Measurements from ENCODE around the gene PUSL1.
"Not testable (repeated sequence)": the region's sequence is repeated elsewhere in the genome, so short reads cannot be mapped to it uniquely, and the experiment has no call there.

Gene PUSL1

DNA sequence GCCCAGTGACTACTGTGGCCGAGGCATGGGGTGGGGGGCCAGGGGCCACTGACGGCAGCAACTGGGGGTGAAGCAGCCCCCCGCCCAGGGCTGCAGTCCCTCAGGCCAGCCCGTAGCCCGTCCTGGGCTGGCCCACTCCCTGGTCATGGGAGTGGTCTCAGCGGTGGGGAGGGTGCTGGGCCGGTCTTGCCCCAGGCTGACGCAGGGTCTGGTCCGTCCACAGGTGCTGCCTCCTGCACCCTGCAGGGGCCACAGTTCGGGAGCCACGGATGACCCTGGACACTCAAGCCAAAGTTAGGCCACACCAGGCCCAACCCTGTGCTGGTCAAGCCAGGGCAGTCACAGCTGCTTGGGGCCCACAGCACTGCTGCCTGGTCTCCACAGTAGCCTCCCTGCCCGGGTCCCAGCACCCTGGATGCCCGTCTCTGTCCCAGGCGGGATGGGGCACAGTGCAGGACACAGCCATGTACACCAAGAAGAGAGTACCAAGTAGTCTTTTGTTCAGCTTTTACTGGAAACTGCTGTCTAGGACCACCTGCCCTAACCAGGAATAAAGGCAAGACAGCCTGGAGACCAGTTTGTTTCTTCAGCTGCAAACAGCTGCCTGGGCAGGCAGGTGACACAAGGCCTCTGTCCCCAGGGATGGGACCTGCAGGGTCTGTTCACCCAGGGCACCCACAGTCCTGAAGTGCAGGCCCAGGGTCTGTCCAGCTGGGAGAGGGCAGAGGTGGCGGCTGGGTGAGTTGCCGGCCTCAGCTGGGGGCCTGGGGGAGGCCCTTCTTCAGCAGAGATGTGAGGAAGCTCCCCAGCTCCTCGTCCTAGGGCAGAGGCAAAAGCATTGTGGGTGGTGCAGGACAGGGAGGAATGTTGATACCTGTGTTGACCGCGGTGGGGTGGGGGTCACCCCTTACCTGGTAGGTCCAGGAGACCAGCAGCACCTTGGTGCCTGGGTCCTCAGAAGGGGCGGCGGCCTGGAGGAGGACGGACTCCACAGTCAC lies 3.0 kb downstream of the PUSL1 start:
- DNase-seq = no peak

DNA sequence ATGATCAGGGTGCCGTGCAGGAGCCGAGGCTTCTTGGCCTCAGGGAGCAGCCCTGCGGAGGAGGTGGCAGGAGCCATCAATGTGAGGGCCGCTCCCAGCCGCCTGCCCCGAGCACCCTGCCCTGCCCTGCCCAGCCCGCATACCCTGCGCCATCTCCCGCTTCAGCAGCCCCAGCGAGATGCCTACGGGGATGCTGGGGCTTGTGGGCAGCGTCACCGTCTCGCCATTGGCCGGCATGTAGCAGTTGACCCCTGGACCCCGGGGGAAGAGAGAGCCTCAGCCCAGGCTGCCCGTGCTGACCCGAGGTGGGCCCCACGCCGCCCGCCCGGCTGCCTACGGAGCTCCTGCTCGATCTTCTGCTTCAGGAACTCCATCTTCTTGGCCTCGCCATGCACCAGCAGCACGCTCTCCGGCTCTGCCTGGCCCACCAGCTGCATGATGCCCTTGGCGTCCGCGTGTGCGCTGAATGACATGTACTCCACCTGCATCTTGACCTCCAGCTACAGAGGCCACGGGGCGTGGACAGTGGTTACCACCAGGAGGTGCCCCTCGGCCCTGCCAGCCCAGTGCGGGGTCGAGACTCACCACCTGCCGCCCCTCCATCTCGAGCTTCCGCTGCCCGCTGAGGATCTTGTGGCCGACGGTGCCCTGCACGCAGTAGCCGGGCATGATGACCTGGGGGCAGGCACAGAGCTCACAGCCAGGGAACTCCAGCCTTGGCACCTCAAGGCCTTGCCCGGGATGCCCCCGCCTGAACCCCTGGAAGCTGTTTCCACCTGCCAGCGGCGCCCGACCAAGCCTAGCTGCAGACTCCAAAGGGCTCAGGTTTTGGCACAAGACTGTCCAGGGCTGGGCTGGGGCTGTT lies 4.3 kb downstream of the PUSL1 start:
- DNase-seq = no peak

DNA sequence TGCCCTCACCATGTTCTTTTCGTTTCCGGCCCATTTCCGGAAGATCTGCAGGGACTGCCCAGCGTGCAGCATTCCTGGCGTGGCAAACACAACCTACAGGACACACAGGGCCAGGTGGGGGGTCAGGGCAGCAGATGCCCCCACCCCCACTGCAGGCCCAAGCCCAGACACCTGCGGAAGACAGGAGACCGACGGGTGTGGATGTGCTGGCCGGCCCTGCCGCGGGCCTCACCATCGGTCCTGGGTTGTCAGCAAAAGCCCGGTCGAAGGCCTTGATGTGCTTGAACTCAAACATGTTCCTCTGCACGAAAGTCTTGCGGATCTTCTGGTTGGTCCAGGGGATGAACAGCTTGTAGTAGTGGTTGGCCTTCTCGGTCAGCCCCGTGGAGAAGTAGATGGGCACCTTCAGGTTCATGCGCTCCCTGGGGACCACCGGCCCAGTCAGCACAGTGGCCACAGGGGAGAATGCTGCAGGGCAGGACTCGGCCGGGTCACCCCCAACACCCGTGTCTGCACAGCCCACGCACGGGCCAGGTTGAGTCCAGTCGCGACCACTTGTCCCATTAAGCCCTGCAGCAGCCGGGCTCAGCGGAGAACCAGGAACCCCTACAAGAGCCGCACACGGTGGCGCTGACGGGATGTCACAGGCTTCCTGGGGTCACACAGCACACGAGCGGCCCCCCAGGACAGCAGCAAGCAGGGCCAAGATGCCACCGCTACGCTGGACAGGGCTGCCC lies 5.3 kb downstream of the PUSL1 start:
- DNase-seq = no peak

DNA sequence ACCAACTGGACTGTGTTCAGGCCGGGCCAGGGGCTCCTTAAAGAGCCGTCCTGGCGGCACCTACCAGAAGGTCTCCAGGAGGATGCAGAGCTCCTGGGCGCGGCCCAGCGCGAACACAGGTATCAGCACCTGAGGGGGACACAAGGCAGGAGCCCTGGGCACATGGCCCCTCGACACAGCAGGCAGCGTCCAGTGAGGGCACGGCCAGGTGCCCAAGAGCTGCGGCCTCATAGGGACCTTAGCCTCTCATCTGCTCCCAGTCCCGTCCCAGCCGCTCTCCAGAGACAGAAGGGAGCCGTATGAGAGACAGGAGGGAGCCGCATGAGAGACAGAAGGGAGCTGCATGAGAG lies 5.8 kb downstream of the PUSL1 start:
- no peak for DNase-seq

DNA sequence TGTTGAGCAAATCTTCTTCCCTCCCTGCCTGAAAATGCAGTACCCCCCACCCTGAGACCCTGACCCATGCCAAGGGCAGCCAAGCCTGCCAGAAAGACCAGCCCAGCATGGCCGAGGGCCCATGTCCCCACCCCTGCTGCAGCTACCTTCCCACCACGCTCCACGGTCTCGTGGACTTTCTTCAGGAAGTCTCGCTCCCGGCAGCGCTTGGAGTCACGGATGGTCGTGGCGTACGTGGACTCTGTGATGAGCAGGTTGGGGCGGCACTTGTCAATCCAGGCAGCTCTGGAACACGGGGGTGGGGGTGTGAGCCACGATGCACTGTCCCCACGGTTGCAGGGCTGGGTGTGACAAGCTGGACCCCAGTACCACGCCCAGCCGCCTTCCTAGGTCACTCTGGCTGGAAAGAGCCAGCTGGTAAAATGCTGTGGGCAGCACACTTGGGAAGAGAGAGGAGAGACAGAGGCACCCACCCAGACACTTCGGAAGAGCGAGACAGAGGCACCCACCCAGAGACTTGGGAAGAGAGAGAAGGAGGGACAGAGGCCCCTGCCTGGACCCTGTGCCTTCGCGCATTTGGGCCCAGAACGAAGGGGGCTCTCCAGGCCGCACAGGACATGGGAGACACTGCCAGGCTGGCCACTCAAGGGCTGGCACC lies 6.4 kb downstream of the PUSL1 start:
- DNase-seq = no peak

DNA sequence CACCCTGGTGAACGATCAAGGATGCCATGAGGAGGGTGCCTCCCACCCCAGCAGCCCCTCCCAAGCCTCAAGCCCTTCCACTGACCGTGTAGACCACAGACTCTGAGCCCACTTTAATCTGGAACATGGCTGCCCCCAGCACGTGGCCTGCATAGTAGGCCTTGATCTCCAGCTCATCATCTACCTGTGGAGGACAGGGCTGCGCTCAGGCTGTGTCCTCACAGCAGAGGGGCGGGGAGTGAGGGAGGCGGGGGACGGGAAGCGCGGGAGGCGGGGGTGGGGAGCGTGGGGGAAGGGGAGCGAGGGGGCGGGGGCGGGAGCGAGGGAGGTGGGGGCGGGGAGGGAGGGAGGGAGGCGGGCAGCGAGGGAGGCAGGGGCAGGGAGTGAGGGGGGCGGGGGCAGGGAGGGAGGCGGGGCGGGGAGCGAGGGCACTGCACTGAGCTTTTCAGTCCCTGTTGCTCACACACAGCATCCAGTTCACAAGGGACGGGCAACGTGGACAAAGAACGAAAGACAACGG lies 7.1 kb downstream of the PUSL1 start:
- DNase-seq = no peak

DNA sequence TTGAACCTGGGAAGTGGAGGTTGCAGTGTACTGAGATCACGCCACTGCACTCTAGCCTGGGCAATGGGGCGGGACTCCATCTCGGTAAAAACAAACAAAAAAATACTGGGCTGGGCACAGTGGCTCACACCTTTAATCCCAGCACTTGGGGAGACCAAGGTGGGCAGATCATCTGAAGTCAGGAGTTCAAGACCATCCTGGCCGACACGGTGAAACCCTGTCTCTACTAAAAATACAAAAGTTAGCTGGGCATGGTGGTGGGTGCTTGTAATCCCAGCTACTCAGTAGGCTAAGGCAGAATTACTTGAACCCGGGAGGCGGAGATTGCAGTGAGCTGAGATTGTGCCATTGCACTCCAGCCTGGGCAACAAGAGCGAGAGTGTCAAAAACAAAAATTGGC lies 7.8 kb downstream of the PUSL1 start:
- DNase-seq = not testable (repeated sequence)

DNA sequence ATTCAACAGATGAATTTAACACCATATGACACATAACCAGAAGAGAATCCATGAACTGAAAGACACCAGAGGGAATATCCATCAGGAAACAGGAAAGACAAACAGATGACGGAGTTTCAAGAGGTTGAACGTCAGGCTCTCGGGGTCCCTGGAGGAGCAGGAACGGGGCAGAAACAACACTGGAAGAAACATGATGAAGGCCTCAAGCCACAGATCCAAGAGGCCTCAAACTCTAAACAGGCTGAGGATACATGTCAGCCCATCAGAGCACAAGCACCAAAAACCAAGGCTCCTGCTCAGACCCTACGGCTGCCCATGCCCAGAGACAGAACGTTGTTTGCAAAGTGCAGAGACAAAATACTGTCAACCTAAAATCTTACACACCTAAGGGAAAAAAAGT lies 9.0 kb downstream of the PUSL1 start:
- DNase-seq = no peak

DNA sequence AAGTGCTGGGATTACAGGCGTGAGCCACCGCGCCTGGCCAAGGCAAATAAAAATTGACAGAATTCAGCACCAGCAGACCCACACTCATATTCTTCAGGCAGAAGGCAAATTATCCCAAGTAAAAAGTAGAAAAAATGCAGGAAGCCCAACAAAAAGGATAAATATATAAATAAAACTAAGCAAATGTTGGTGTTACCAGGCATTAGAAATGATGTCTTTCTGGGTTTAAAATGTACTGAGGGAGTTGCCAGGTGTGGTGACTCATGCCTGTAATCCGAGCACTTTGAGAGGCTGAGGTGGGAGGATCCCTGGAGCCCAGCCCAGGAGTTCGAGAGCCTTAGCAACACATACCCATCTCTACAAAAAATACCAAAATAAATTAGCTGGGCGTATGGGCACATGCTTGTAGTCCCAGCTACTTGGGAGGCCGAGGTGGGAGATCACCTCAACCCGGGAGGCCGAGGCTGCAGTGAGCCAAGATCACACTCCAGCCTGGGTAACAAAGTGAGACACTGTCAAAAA lies 9.8 kb downstream of the PUSL1 start:
- DNase-seq = no peak

DNA sequence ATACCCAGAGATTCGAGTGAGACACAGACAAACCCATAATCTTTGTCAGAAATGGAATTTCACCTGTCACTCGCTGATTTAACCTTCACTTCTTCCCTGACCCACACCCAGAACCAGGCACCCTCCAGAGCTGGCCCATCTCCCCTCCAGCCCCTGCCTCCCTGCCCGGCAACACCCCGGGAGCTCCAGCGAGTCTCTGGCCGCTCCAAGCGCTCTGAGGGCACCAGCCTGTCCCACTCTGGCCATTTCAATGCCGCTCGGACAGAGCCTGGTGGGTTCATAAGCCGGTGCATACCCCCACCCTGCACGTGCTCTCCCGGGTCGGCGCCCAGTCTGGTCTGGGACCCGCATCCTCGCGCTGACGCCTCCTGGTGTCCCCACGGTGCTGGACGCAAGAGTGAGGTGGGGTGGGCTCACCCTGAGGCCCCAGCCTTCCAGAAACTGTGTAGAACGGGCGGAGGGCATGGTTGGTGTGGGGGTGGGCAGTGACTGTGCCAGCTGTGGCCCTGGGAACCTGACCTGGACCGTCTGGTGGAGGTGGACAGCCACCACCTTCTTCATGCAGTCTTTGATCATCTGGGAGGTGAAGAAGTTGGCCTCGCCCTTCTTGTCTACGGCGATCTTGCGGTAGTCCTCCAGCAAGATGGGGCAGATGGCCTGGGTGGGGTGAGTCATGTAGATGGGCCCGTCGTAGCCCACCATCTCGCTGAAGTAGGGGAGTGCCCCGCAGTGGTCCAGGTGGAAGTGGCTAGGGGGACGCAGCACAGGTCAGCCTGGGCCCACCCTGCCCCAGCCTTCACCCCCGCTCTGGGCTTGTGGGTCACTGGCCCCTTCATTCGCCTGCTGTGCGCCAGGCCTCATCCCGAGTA lies 10.6 kb downstream of the PUSL1 start:
- DNase-seq = no peak

DNA sequence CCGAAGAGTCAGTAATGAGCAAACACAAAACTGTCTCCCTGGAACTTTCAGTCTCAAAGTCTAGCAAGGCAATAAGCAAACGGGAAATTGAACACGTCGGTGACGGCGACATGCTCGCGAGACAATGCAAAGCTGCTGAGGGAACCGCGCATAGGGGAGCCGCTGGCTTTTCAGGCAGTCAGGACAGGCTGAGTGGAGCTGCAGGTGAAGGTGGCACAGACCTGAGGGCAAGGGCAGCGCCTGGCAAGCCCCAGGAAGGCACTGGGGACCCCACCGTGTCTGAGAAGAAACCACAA lies 11.2 kb downstream of the PUSL1 start:
- DNase-seq = no peak

DNA sequence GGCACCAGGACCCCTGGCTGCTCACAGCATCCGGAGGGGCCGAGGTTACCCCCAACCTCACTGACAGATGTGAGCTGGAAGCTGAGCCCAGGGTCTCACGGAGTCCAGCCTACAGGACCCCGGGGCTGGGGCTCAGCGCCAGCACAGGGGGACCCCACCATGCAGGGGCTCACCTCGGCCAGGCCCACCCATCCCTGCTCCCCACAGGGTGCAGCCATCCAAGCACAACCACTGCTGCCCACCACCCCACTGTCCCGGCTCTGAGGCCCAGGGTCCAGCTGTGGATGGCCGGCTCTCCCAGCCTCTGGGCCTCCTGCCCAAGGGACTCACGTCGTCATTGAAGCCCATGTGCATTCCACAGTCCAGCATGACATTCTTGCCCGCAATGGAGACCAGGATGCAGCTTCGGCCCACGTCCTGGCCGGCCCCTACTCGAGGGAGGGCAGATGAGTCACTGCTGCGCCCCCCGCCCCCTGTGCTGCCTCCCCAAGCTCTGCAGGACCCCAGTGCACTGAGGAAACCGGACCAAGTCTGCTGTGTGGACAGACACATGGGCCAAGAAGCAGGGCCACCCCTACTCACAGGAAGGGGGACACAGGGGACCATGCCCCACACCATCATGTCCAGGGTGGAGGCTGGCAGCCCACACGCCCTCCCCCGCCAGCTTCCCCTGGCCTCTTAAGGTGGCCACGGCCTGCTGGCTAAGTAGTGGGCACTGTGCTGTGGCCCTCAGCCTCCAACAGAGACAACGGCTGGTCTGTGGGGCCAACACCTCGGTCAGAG lies 12.5 kb downstream of the PUSL1 start:
- DNase-seq = no peak

DNA sequence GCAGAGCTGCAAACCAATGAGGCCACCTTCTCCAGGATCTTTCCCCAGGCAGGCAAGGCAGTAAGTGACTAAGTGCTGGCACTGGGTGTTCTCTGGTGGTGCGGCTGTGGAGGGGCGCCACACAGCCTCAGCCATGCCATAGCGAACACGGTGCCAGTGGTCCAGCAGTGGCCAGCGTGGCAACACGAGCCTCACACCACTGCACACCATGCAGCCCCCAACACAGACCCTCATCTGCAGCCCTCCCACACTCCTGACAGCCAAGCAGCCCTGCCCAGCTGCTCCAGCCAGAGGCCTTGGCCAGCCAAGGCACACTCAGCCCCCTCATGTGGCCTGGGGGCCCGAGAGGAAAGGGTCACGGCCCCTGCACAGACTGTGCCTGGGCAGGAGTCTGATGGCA lies 13.1 kb downstream of the PUSL1 start:
- DNase-seq = no peak

DNA sequence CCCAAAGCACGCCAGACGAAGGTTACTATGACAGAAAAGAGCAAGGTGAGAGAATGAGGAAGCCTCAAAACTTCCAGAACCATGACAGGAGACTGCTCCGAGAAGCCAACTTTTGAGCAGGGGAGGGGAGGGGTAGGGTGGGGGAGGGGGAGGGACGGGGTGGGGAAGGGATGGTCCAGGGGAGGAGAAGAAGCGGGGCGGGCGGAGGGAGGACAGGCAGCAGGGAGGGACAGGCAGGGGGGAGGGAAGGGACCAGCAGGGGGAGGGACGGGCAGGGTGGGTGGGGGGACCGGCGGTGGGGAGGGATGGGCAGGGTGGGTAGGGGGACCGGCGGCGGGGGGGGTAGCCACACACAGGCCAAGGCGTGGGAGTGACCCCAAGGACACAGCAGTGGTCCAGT lies 14.0 kb downstream of the PUSL1 start:
- DNase-seq = no peak

DNA sequence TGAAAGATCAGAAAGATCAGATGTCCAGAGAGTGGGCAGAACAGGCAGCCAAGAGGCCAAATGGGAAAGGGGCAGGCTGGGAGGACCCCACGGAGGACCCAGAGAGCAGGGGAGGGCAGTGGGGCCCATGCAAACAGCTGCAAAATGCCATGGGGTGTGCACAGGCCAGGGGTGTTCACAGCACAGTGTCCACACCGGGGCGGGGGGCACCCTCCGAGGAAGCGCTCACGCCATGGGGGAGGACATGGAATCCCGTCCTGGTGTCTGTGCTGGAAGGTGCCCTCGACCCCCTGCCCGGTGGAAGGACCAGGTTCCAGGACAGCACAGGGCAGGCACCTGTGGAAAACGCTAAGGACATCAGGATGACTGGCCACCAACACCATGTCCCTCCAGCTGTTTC lies 14.6 kb downstream of the PUSL1 start:
- DNase-seq = no peak

DNA sequence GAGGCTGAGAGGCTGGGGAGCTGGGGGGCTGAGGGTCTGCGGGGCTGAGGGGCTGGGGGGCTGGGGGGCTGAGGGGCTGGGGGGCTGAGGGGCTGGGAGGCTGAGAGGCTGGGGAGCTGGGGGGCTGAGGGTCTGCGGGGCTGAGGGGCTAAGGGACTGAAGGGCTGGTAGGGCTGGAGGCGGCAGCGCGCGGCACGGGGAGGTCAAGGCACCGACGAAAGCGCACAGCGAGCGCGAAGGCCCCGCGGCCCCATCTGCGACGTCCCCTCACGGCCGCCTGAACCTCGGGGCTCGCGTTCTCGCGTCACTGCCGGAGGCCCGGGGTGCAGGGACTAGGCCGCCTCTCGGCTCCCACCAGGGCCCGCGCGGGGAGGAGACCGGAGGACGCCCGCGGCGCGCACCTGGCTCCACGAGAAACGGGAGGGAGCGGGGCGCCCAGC lies 15.7 kb downstream of the PUSL1 start:
- DNase-seq = no peak

DNA sequence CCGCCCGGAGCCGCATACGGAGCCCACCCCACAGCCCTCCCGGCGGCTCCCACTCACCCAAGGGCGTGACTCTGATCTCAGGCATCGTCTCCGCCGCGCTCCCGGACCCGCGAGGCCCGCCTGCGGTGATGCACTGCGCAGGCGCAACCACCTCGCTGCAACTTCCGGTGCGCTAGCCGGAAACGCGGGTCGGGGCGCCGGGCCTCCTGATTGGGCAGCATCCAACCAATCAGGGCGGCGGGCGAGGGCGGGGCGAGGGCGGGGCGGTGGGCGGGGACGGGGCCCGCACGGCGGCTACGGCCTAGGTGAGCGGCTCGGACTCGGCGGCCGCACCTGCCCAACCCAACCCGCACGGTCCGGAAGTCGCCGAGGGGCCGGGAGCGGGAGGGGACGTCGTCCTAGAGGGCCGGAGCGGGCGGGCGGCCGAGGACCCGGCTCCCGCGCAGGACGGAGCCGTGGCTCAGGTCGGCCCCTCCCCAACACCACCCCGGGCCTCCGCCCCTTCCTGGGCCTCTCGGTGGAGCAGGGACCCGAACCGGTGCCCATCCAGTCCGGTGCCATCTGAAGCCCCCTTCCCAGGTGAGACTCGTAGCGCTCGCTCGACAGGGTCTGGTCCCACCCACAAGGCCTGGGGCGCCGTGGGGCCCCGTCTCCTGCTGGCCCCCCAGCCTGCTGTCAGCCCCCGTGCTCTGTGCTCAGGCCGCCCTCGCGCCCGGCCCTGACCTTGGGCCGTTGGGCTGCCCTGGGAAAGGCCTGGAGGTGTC lies 16.3 kb downstream of the PUSL1 start, which contains the start of the genes CPTP and INTS11:
TSS of gene CPTP (plus strand) at position 279 of the 764 bp plus-strand sequence. CDS start 2,109 bp downstream, outside the sequence.
TSS of gene INTS11 (minus strand) at position 137 of the 764 bp plus-strand sequence. CDS start at position 85, 52 bp downstream.
- peak; percentile 72 to 77 for DNase-seq

DNA sequence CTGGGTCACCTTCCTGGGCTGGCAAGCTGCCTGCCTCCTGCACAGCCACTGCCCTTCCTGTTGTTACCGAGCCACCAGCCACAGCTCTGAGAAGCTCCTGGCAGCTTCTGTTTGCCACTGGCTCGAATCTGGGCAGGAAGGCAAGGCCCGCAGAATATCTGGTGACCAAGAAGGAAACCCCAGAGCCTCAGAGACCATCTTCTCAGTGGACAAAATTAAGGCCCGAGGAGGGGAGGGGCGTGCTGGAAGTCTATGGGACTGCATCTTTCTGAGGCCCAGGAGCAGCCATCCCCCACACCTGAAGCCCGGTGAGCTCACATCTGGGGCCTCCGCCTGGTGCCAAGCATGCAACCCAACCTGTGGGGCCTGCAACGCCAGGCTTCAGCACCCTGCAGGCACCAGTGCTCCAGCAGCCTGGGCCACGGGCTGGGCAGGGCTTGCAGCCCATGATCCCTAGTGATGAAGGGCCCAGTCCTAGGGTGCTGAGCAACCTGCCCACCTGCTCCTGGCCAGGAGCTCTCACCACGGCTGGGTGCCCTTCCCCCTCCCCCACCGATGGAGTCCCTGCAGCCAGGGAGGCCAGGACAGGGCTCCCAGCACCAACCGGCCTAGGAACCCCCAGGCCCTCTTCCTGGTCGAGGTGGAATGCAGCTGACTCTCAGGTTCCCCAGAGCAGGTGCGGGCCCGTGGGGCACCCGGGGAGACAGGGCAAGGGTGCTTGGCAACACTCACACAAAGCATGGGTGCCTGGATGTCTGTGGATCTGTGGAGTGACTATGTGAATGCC lies 17.1 kb downstream of the PUSL1 start:
- DNase-seq = no peak
